Activated CD8-positive, alpha-beta T cell treated with anti-CD3 and anti-CD28 coated beads for 36 hours (primary cell): ENCODE results near the gene C2orf42. TPM values are rescaled to one million over a fixed set of nuclear protein-coding genes. Genes with fewer than 3 reads are reported as not detected.

Source experiments
- ATAC-seq: fragments of 200-7000 bp; cut with Tn5 transposase; one replicate; pipeline ENCODE4 v1.10.0; 2021; ENCODE audit warnings: mild to moderate bottlenecking, moderate library complexity
- CTCF ChIA-PET: fragments of 350-600 bp; sonication (Branson Sonifier 250); formaldehyde crosslinking; loops from one replicate; lab custom pipeline; 2021; ENCODE audit warnings: antibody characterized with exemption; lab: Charles Lee
- POLR2A ChIA-PET: fragments of 350-600 bp; sonication (Branson Sonifier 250); formaldehyde crosslinking; loops from one replicate; lab custom pipeline; 2021; ENCODE audit warnings: antibody characterized with exemption; lab: Charles Lee
- DNase-seq: peaks from one replicate; pipeline ENCODE4 v3.0.0-alpha.2; 2020
- H3K27ac Mint-ChIP-seq: one replicate; pipeline ENCODE4 v1.8.0; 2021; ENCODE audit warnings: mild to moderate bottlenecking, mixed read lengths
- H3K27me3 Mint-ChIP-seq: one replicate; pipeline ENCODE4 v1.8.0; 2021; ENCODE audit warnings: mixed read lengths
- H3K36me3 Mint-ChIP-seq: one replicate; pipeline ENCODE4 v1.8.0; 2021; ENCODE audit warnings: low read depth, mixed read lengths
- H3K4me1 Mint-ChIP-seq: one replicate; pipeline ENCODE4 v1.8.0; 2021; ENCODE audit warnings: low read depth, mixed read lengths
- H3K4me3 Mint-ChIP-seq: one replicate; pipeline ENCODE4 v1.8.0; 2021; ENCODE audit warnings: mild to moderate bottlenecking, moderate library complexity, mixed read lengths
- H3K9me3 Mint-ChIP-seq: one replicate; pipeline ENCODE4 v1.8.0; 2021; ENCODE audit warnings: mixed read lengths
- CTCF ChIP-seq: fragments of 200-600 bp; IDR thresholded peaks from one replicate; pipeline ENCODE4 v1.8.0; 2022; ENCODE audit warnings: antibody characterized with exemption, mild to moderate bottlenecking
- intact Hi-C: fragments of 100-400 bp; cut with micrococcal nuclease; formaldehyde crosslinking; loops from one replicate; pipeline ENCODE4 v1.10.0; 2022
- total RNA-seq, 2 experiments: library from RNA; stranded (reverse); gene quantifications; one replicate each; pipeline ENCODE4 v1.2.3, GENCODE V29; 2021

Gene C2orf42
- total RNA-seq, 2 experiments from 2014 or later = 19.2 to 24.6 TPM

GRCh38 chr2:70123051-70123828 is 67.6 kb downstream of the C2orf42 start:
- Mint-ChIP-seq H3K4me1 (peaks cover 63% of the 10 kb centered on the region), H3K4me3 (peak overlapping the region; percentile 92), H3K27ac (peak overlapping the region; percentile 100), H3K36me3 (peaks cover 20% of the 10 kb centered on the region), H3K27me3 (no peaks in the 10 kb centered on the region), H3K9me3 (no peaks in the 10 kb centered on the region)
- no peak for TF ChIP-seq CTCF
- intact Hi-C loops = no loop called here
- ATAC-seq (no peak), DNase-seq (no peak)
- ChIA-PET CTCF (interaction anchor here (0.9 to 3.0 kb wide), 8 partner anchors 10 to 54 kb away, joined by 3 to 16 read pairs (median 6); no protein-coding TSS in a partner anchor), POLR2A (interaction anchor here (0.9 to 38.3 kb wide), 7 partner anchors 8 to 41 kb away, joined by 3 to 955 read pairs (median 40); partner anchors contain the start of gene PCBP1)

- Mint-ChIP-seq H3K4me1 (peaks cover 61% of the 10 kb centered on the region), H3K9me3 (no peaks in the 10 kb centered on the region), H3K27ac (peak overlapping the region; percentile 100), H3K36me3 (peaks cover 20% of the 10 kb centered on the region), H3K27me3 (no peaks in the 10 kb centered on the region), H3K4me3 (peak overlapping the region; percentile 92)
- intact Hi-C loops = no loop called here
- no peak for ATAC-seq
- DNase-seq = no peak
- ChIA-PET CTCF (interaction anchor here (0.7 to 2.2 kb wide), 13 partner anchors 10 to 210 kb away, joined by 3 to 7 read pairs (median 4); no protein-coding TSS in a partner anchor), POLR2A (interaction anchor here (0.9 to 38.3 kb wide), 6 partner anchors 12 to 41 kb away, joined by 3 to 955 read pairs (median 62); partner anchors contain the start of gene PCBP1)
- TF ChIP-seq CTCF = no peak
These were observed 68.3 kb downstream of the C2orf42 start for GRCh38 chr2:70122470-70122869.

GRCh38 chr2:70121627-70122372 is 69.0 kb downstream of the C2orf42 start:
- Mint-ChIP-seq H3K4me1 (peaks cover 63% of the 10 kb centered on the region), H3K27ac (peak overlapping the region; percentile 100), H3K36me3 (peaks cover 20% of the 10 kb centered on the region), H3K4me3 (peak overlapping the region; percentile 9), H3K9me3 (no peaks in the 10 kb centered on the region), H3K27me3 (no peaks in the 10 kb centered on the region)
- TF ChIP-seq CTCF = no peak
- ChIA-PET POLR2A (interaction anchor here (1.0 to 38.3 kb wide), 6 partner anchors 11 to 40 kb away, joined by 4 to 955 read pairs (median 46); partner anchors contain the start of gene PCBP1), CTCF (interaction anchor here (0.6 to 2.2 kb wide), 15 partner anchors 11 to 210 kb away, joined by 3 to 7 read pairs (median 4); no protein-coding TSS in a partner anchor)
- no peak for ATAC-seq
- DNase-seq = peak; percentile 48
- intact Hi-C loops = no loop called here

- no peak overlapping the region for H3K4me3 Mint-ChIP-seq
- DNase-seq = no peak
- intact Hi-C loops = no loop called here
These were observed 71.9 kb downstream of the C2orf42 start for GRCh38 chr2:70118798-70119454.

More at GRCh38 chr2:70118798-70119454, 71.9 kb downstream of the C2orf42 start:
- H3K36me3 Mint-ChIP-seq = peaks cover 11% of the 10 kb centered on the region
- TF ChIP-seq CTCF = no peak
- peaks cover 66% of the 10 kb centered on the region for H3K4me1 Mint-ChIP-seq
- peak overlapping the region; percentile 52 for H3K27ac Mint-ChIP-seq
- H3K27me3 Mint-ChIP-seq = no peaks in the 10 kb centered on the region
- ATAC-seq = no peak
- ChIA-PET CTCF (interaction anchor here (1.5 kb wide), 1 partner anchor 24 kb away, joined by 5 read pairs; no protein-coding TSS in a partner anchor), POLR2A (interaction anchor here (0.6 to 38.3 kb wide), 4 partner anchors 9 to 150 kb away, joined by 3 to 955 read pairs (median 6); partner anchors contain the start of gene PCBP1)
- no peaks in the 10 kb centered on the region for H3K9me3 Mint-ChIP-seq
